ENCODE results near the gene PRRC2A. TPM values are rescaled to one million over a fixed set of nuclear protein-coding genes. Genes with fewer than 3 reads are reported as not detected.

PRRC2A gene
- total RNA-seq, 3 donors from 2014 or later: 42.7 to 57.2 (median 57.0) TPM

DNA sequence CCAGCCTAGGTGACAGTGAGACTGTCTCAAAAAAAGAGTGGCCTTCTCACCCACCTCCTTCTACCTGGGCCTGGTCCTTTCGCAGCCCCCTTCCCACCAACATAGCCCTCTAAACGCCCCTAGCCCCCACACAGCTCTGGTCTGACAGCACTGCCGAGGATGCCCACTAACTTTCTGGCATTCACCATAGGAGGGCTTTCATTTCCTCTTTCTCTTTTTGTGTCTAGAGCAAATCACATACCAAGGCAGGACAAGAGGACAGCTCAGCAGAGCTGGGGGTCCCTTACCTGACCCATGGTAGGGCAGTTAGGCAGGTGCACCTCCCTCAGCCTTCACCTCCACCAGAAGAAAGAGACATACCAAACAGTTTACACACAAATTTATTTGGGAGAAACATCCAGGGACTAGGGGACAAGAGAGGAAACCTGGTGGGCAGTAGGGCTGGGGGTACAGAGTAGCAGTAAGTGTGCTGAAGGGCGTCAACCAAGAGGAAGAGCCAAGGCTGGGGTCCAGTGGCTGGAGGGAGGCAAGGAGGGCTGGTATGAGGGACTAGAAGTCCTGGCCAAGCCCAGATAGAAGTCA lies 55.9 kb downstream of the PRRC2A start:
- Histone ChIP-seq H3K9me3 (no peaks in the 10 kb centered on the region), H3K27me3 (no peaks in the 10 kb centered on the region), H3K36me3 (no peaks in the 10 kb centered on the region), H3K27ac (no peak overlapping the region), H3K4me3 (no peak overlapping the region), H3K4me1 (no peaks in the 10 kb centered on the region)
- TF ChIP-seq POLR2A (IDR thresholded peaks at IDR 0.05) (no peak), POLR2AphosphoS5 (IDR thresholded peaks at IDR 0.05) (no peak)
- TF ChIP-seq, protein P1, sequence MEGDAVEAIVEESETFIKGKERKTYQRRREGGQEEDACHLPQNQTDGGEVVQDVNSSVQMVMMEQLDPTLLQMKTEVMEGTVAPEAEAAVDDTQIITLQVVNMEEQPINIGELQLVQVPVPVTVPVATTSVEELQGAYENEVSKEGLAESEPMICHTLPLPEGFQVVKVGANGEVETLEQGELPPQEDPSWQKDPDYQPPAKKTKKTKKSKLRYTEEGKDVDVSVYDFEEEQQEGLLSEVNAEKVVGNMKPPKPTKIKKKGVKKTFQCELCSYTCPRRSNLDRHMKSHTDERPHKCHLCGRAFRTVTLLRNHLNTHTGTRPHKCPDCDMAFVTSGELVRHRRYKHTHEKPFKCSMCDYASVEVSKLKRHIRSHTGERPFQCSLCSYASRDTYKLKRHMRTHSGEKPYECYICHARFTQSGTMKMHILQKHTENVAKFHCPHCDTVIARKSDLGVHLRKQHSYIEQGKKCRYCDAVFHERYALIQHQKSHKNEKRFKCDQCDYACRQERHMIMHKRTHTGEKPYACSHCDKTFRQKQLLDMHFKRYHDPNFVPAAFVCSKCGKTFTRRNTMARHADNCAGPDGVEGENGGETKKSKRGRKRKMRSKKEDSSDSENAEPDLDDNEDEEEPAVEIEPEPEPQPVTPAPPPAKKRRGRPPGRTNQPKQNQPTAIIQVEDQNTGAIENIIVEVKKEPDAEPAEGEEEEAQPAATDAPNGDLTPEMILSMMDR (IDR thresholded peaks at IDR 0.05): no peak
- no peak for DNase-seq (ENCODE audit: low spot score in 2 of 2)
- intact Hi-C loops (cut with DNase I; ENCODE audit: low total_unique reads): no loop called here

DNA sequence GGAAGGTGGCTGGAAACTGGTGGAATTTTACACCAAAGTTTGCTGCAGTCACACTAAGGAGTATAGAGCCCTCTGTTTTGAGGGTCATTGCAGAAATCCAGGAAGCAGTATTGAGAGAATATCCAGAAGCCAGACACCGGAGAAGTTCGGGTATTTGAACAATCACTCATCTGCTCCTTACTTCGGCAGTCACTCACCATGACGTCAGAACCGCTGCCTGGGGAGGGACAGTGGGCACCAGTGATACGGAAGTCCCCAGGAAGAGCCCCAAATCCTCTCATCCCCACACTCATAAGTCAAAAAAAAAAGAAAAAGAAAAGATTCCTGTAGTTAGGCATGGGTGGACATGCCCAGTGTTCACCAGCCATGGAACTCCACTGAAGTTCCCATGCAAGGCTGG lies 56.4 kb downstream of the PRRC2A start:
- H3K4me1 ChIP-seq: no peaks in the 10 kb centered on the region
- intact Hi-C loops (cut with DNase I; ENCODE audit: low total_unique reads): no loop called here
- H3K27me3 ChIP-seq: no peaks in the 10 kb centered on the region
- no peaks in the 10 kb centered on the region for H3K9me3 ChIP-seq
- H3K36me3 ChIP-seq: no peaks in the 10 kb centered on the region
- DNase-seq (ENCODE audit: low spot score in 2 of 2): no peak
- H3K27ac ChIP-seq: no peak overlapping the region
- no peak for TF ChIP-seq POLR2A (IDR thresholded peaks at IDR 0.05)
- TF ChIP-seq, protein P1 (IDR thresholded peaks at IDR 0.05): no peak
- H3K4me3 ChIP-seq: no peak overlapping the region

DNA sequence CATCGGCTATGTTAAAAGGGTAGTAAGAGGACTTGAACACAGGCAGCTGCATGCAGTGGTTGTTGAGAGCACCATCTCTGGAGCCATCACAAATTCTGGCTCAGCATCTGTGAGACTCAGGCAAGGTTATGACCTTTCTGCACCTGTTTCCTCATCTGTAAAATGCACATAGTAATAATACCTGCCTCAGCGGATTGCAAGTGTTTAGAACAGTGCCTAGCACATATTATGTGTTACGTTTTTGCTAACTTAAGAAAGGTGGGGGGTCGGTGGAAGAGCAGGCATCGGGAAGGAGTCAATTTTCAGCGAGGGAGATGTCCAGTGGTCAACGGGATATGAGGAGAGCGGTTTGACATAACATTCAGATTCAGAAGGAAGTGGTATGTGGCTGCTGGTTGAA lies 57.4 kb downstream of the PRRC2A start:
- DNase-seq (ENCODE audit: low spot score in 2 of 2): no peak
- intact Hi-C loops (cut with DNase I; ENCODE audit: low total_unique reads): no loop called here
- Histone ChIP-seq H3K9me3 (no peaks in the 10 kb centered on the region), H3K36me3 (no peaks in the 10 kb centered on the region), H3K4me1 (no peaks in the 10 kb centered on the region), H3K27ac (no peak overlapping the region), H3K27me3 (no peaks in the 10 kb centered on the region), H3K4me3 (no peak overlapping the region)
- TF ChIP-seq POLR2A (IDR thresholded peaks at IDR 0.05) (no peak), POLR2AphosphoS5 (IDR thresholded peaks at IDR 0.05) (no peak)
- TF ChIP-seq, protein P1 (IDR thresholded peaks at IDR 0.05): no peak

DNA sequence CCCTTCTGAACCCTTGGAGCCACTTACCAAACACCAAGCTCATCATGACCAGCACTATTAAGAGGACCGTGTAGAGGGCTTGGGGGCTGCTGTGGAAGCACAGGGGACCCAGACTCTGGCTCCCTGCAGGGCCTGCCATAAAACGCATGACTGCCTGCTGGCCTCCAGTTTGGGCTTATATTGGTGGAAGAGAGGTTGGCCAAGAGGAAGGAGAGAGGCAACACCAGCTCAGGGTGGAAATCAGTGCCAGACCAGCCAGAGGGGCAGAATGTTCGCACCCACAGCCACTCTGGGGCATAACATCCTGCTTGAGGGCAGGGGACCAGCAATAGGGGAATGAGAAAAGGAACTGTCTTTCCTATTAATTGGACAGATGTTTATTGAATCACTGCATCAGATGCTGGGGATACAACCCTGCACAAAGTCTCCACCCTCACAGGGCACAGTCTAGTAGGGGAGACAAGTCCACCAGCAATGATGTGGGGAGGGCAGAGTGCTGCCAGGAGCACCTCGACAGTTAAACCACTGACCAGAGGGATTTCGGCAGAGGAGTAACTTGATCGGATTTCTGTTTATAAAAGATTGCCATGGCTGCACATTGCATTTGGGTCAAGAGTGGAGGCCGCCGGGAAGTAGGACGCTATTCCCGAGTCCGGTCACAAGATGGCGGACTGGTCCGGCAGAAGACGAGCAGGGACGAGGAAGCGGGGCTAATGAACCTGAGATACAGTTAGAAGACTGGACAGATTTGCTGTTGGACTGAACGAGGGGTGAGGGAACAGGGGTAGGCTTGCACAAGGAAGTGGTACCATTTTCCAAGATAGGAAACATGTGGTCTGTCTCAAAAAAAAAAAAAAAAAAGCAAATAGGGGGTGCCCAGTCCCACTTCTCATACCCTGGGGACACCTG lies 60.0 kb downstream of the PRRC2A start, which contains the start of gene LY6G5C:
LY6G5C (minus strand) TSS at position 842 of the 909 bp plus-strand sequence; CDS start at position 148, 694 bp downstream.
- peak within 1 kb of the TSS; percentile 73 to 79 for H3K27ac ChIP-seq
- H3K27me3 ChIP-seq: no peaks in the 10 kb centered on the region
- no peaks in the 10 kb centered on the region for H3K36me3 ChIP-seq
- DNase-seq (ENCODE audit: low spot score in 2 of 2): peak; percentile 83 to 87
- H3K4me3 ChIP-seq: peak within 1 kb of the TSS; percentile 45 to 75 (median 58)
- TF ChIP-seq POLR2A (IDR thresholded peaks at IDR 0.05): no peak
- peak; percentile 46 to 66 (median 66) for TF ChIP-seq POLR2AphosphoS5 (IDR thresholded peaks at IDR 0.05)
- TF ChIP-seq, protein P1 (IDR thresholded peaks at IDR 0.05): peak; percentile 47 to 81 (median 76)
- no peaks in the 10 kb centered on the region for H3K9me3 ChIP-seq
- intact Hi-C loops (cut with DNase I; ENCODE audit: low total_unique reads): loop anchor here (5.0 kb wide), 1 partner anchor 157 kb away; no protein-coding TSS in a partner anchor
- no peaks in the 10 kb centered on the region for H3K4me1 ChIP-seq
